Stomach (tissue), 9 donors: ENCODE measurements around the gene PALD1. TPM values are rescaled to one million over a fixed set of nuclear protein-coding genes. Genes with fewer than 3 reads are reported as not detected.

Source experiments
- DNase-seq, 2 donors: peaks; one replicate each; pipeline versions ENCODE4 v3.0.0 to v3.0.0-alpha.2; 2013 to 2019
- H3K27ac ChIP-seq, 5 donors: fragments of 200-600 bp in 4 of 5; sonication (generic) in 4 of 5; one replicate each; pipeline ENCODE4 v1.5.1; 2013 to 2019; ENCODE audit warnings: mild to moderate bottlenecking in 1 of 5, moderate library complexity in 1 of 5
- H3K27me3 ChIP-seq, 3 donors: fragments of 200-600 bp; sonication (generic); one replicate each; pipeline ENCODE4 v1.5.1; 2017 to 2019; ENCODE audit warnings: mixed run types in 1 of 3
- H3K36me3 ChIP-seq, 4 donors: fragments of 200-600 bp; sonication (generic); 1 replicate in 3 of 4; 2 replicates in 1 of 4; pipeline ENCODE4 v1.5.1; 2016 to 2019
- H3K4me1 ChIP-seq, 4 donors: fragments of 200-600 bp; sonication (generic); one replicate each; pipeline ENCODE4 v1.5.1; 2016 to 2019
- H3K4me3 ChIP-seq, 4 donors: fragments of 200-600 bp; sonication (generic) in 3 of 4; one replicate each; pipeline ENCODE4 v1.5.1; 2016 to 2019; ENCODE audit warnings: mild to moderate bottlenecking in 1 of 4
- H3K9me3 ChIP-seq, 4 donors: fragments of 200-600 bp; sonication (generic); one replicate each; pipeline ENCODE4 v1.5.1; 2016 to 2019
- CTCF ChIP-seq, 7 experiments: fragments of 450-650 bp in 4 of 7; fragments of 200-600 bp in 3 of 7; sonication (generic) in 3 of 7; IDR thresholded peaks; one replicate each; pipeline ENCODE4 v1.5.1; 2016 to 2019; ENCODE audit warnings: antibody characterized with exemption in 7 of 7, control low read depth in 2 of 7, mild to moderate bottlenecking in 1 of 7
- EP300 ChIP-seq: sonication (generic); formaldehyde crosslinking; IDR thresholded peaks from one replicate; pipeline ENCODE4 v1.6.1; 2017; ENCODE audit warnings: antibody characterized with exemption
- POLR2A ChIP-seq, 4 donors: fragments of 450-650 bp; IDR thresholded peaks; one replicate each; pipeline ENCODE4 v1.6.1; 2016; ENCODE audit warnings: antibody characterized with exemption in 4 of 4, control low read depth in 2 of 4, mild to moderate bottlenecking in 1 of 4, moderate library complexity in 1 of 4
- POLR2AphosphoS5 ChIP-seq, 3 donors: sonication (generic); formaldehyde crosslinking; IDR thresholded peaks; one replicate each; pipeline ENCODE4 v1.6.1; 2016; ENCODE audit warnings: antibody characterized with exemption in 3 of 3
- WGBS, 5 donors: extraction: QIAGEN DNeasy Blood & Tissue Kit in 3 of 5; methylation state at CpG; one replicate each; pipeline versions ENCODE4 v1.1.5 to v1.1.7; 2013 to 2018; 5-methylcytosine and 5-hydroxymethylcytosine counted together
- intact Hi-C: fragments of 100-400 bp; cut with DNase I; formaldehyde crosslinking; loops from one replicate; pipeline ENCODE4 v1.15.1; 2023; ENCODE audit warnings: low total_unique reads
- polyA plus RNA-seq, 3 donors: library from polyadenylated mRNA; stranded (reverse); fragments of 200-250 nt; gene quantifications; one replicate each; pipeline ENCODE4 v1.2.3, GENCODE V29; 2013
- total RNA-seq, 5 donors: library from RNA; depleted of rRNA; stranded (reverse); fragments of >200 nt; gene quantifications; one replicate each; pipeline versions ENCODE4 v1.1.0 to v1.2.3, GENCODE V29; 2014 to 2016
- donor health status: healthy with polysubstance abuse.
- donor health status: Bipolar disorder and iron deficiency.
- donor health status: healthy.

The PALD1 gene
- total and polyA plus RNA-seq, 8 donors, result 2.4 to 25.1 (median 4.0) TPM

DNA sequence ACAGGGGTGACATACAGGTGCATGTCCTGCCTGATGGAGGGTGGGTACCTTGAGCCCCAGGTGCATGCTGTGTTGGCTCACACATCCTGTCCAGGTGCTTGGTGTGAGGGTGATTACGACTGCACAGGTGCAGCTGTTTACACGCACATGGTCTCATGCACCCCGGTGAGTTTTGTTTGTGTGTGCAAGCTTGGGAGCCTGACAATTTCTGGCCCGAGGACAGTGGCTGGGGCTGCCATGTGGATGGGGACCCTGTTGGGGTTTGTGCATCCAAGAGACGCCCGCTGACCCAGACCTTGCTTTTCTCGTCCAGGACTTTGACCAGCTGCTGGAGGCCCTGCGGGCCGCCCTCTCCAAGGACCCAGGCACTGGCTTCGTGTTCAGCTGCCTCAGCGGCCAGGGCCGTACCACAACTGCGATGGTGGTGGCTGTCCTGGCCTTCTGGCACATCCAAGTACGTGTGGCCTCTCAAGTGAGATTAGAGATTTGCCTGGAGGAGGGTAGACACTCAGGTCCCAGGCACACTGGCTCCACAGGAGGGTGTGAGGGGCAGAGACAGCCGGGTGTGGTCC is 62.3 kb downstream of the PALD1 start:
- intact Hi-C loops, result loop anchor here (10.0 kb wide), 1 partner anchor 334 kb away; no protein-coding TSS in a partner anchor
- no peak for TF ChIP-seq EP300
- TF ChIP-seq POLR2AphosphoS5 (IDR thresholded peaks at IDR 0.05), result no peak
- no peak for TF ChIP-seq POLR2A (IDR thresholded peaks at IDR 0.05)
- TF ChIP-seq CTCF (IDR thresholded peaks at IDR 0.05), result no peak
- Histone ChIP-seq H3K36me3 (peaks cover 0 to 29% (median 17%) of the 10 kb centered on the region in 4 donors), H3K4me3 (no peak overlapping the region), H3K27me3 (no peaks in the 10 kb centered on the region), H3K27ac (no peak overlapping the region), H3K4me1 (peaks cover 0 to 16% (median 0%) of the 10 kb centered on the region in 4 donors), H3K9me3 (no peaks in the 10 kb centered on the region)
- WGBS, 5 donors, result 66 to 82% (median 77%) methylated on average over 12 to 15 of the region's 15 CpGs
- DNase-seq, result peak in 1 of 2 donors; percentile 24

DNA sequence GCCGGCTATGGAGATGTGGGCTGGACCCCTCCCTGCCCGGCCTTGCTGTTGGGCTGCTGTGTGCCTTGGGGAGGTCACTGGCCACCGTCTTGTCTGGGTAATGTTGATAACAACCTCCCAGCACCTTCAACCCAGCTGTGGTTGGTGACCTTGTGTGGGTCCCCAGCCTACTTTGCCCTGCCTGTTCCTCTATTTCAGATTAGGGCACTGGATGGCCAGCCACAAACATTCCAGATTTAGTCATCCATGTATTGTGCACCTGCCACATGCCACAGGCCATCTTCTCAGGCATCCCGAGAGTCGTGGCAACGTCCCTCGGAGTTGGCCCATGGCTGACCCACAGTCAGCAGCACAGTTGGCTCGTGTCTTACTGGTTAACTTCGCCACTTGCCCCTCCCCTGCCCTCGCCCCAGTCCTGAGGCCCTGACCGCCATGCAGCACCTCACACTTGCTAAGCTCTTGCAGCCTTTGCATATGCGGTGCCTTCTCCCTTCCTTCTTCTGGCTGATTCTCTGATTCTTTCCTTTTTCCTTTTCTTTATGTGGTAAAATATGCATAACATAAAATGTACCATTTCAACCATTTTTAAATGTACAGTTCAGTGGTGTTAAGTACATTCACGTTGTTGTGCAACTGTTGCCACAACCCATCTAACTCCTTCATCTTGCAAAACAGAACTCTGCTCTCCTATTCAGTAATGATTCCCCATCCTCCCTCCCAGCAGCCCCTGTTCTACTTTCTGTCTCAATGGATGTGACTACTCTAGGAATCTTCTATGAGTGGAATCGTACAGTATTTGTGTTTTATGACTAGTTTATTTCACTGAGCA is 63.4 kb downstream of the PALD1 start:
- Histone ChIP-seq H3K36me3 (peaks cover 0 to 29% (median 18%) of the 10 kb centered on the region in 4 donors), H3K27ac (no peak overlapping the region), H3K27me3 (no peaks in the 10 kb centered on the region), H3K9me3 (no peaks in the 10 kb centered on the region), H3K4me3 (no peak overlapping the region), H3K4me1 (peaks cover 0 to 21% (median 0%) of the 10 kb centered on the region in 4 donors)
- intact Hi-C loops, result loop anchor here (10.0 kb wide), 1 partner anchor 333 kb away; no protein-coding TSS in a partner anchor
- 68 to 84% (median 81%) methylated on average over 13 to 14 of the region's 14 CpGs for WGBS, 5 donors
- DNase-seq, result no peak
- TF ChIP-seq CTCF (IDR thresholded peaks at IDR 0.05), result no peak
- TF ChIP-seq POLR2A (IDR thresholded peaks at IDR 0.05), result no peak
- TF ChIP-seq POLR2AphosphoS5 (IDR thresholded peaks at IDR 0.05), result no peak
- no peak for TF ChIP-seq EP300

- 76 to 87% (median 82%) methylated on average over 3 of the region's 3 CpGs for WGBS, 5 donors
- TF ChIP-seq CTCF (IDR thresholded peaks at IDR 0.05) (no peak), EP300 (no peak), POLR2A (IDR thresholded peaks at IDR 0.05) (no peak), POLR2AphosphoS5 (IDR thresholded peaks at IDR 0.05) (no peak)
Measured at GRCh38 chr10:70542565-70542938, 64.0 kb downstream of the PALD1 start.

DNA sequence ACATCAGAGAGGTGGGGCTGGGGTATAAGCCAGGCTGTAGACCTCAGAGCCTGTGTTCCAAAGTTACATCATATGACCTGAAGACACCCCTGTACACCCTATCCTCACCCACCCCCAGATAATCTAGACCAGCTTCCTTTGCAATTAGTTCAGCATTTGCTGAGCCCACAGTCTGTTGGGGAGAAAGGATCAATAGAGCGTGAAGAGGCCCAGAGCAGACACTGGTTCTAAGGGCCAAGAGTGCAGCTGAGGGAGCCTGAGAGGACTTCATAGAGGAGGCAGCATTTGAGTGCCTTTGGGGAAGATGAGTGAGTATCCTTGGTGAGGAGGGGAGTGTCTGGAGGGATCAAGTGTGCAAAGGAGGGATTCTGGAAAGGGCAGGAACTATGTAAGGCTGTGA is 65.3 kb downstream of the PALD1 start:
- intact Hi-C loops, result loop anchor here (10.0 kb wide), 1 partner anchor 331 kb away; no protein-coding TSS in a partner anchor
- TF ChIP-seq POLR2A (IDR thresholded peaks at IDR 0.05) (no peak), POLR2AphosphoS5 (IDR thresholded peaks at IDR 0.05) (no peak), EP300 (no peak), CTCF (IDR thresholded peaks at IDR 0.05) (no peak)
- no peaks in the 10 kb centered on the region for H3K9me3 ChIP-seq
- peaks cover 0 to 10% (median 0%) of the 10 kb centered on the region in 4 donors for H3K4me1 ChIP-seq
- H3K27me3 ChIP-seq, result no peaks in the 10 kb centered on the region
- H3K4me3 ChIP-seq, result no peak overlapping the region
- peaks cover 0 to 43% (median 20%) of the 10 kb centered on the region in 4 donors for H3K36me3 ChIP-seq
- WGBS, 5 donors, result 94 to 100% (median 100%) methylated on average over 1 of the region's 1 CpG
- no peak overlapping the region for H3K27ac ChIP-seq
- DNase-seq, result no peak

More at GRCh38 chr10:70542565-70542938, 64.0 kb downstream of the PALD1 start:
- Histone ChIP-seq H3K36me3 (peaks cover 0 to 35% (median 21%) of the 10 kb centered on the region in 4 donors), H3K4me1 (peaks cover 0 to 21% (median 0%) of the 10 kb centered on the region in 4 donors), H3K27me3 (no peaks in the 10 kb centered on the region), H3K27ac (no peak overlapping the region), H3K4me3 (no peak overlapping the region), H3K9me3 (no peaks in the 10 kb centered on the region)
- no peak for DNase-seq
- intact Hi-C loops, result loop anchor here (10.0 kb wide), 1 partner anchor 332 kb away; no protein-coding TSS in a partner anchor
